ENCODE results near the gene UTP25.
"Not testable (repeated sequence)": the region's sequence is repeated elsewhere in the genome, so short reads cannot be mapped to it uniquely, and the experiment has no call there.

The UTP25 gene

GRCh38 chr1:209876078-209876800, 48.5 kb downstream of the UTP25 start:
- FAIRE-seq: no peak

DNA sequence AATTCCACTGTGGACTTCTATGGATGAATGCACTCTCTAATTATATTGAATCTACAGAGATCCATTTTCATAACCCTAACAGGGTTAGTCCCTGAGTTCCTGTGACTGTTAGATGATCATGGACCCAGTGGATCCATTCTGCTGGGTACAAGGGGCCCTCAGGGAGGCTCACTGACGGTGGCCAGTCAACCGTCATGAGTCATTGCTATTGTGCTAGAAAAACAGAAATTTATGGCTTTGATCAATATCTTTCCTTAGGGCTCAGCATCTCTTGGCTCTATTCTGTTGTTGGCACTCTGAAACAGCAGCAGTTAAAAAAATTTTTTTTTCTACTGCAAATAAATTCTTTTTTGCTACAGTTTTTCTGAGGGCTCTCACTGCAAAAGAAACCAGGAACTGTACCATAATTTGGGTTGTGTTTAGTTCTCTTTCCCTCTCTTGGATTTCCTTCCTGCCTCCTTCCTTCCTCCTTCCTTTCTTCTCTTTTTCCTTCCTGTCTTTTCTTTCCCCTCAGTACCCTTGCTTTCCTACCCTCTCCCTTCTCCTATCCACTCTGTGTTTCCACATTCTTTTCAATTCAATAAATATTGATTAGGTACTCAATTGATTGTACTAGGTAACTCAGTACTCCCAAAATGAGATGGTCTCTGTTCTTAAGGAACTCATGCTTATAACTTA, 49.5 kb downstream of the UTP25 start:
- no peak for FAIRE-seq

DNA sequence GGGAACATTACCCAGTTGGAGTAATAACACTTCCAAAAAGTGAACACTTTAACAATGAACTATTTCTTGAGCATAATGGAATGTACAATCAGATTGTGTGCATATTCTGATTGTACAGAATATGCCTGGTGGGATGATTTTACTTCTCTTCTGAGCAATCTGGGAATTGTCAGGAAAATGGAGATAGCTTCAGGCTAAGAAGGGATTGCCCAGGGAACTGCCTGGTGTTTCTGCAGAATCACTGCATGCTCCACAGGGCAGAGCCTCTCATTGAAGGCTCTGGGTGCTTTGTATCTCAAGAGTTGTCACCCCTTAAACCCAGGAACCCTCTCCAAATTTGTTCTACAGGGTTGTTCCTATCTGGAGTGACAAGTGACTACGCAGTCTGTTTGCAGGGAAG, 51.2 kb downstream of the UTP25 start:
- FAIRE-seq: no peak

- peak; percentile 51 for FAIRE-seq
Measured at GRCh38 chr1:209879539-209879938, 51.8 kb downstream of the UTP25 start.

DNA sequence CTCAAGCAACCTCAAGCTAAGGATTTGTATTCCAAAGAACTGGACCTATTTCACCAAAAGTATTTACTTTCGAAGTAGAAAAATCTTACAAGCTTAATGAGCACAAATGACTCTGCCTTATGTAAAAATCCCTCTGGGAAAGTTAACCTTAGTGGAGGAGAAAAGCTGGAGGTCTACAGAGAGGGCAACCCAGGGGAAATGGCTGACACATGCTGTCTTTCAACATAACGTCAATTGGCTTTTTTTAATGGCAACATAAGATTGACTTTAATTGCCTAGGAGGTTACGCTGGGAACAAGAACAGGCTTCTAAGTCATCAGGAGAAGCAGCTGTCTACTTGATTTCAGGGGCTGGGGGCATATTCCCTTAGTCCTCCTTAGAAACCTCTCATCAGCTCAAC, 52.3 kb downstream of the UTP25 start:
- no peak for FAIRE-seq

GRCh38 chr1:209881619-209882018, 53.8 kb downstream of the UTP25 start:
- no peak for FAIRE-seq

DNA sequence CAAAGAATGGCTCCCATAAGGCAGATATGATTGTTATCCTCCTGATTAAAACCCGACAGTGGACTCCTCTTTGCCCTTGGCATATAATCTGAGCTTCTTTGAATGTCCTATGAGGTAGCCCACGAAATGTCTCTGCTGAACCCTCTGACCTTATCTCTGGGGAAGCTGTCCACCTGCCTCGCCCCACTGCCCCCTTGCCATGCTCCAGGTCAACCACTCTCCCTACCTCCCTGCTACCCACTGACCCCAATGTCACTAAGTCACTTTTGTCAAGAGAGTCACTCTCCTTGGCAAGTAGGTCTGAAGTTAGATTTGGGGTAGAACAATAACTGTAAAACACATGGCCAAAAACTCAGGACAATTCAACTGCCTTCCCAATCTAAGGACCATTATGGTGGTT, 54.5 kb downstream of the UTP25 start:
- no peak for FAIRE-seq

GRCh38 chr1:209882942-209883340, 55.2 kb downstream of the UTP25 start:
- FAIRE-seq: no peak

GRCh38 chr1:209883341-209883971, 55.7 kb downstream of the UTP25 start:
- peak; percentile 93 for FAIRE-seq

GRCh38 chr1:209884249-209884648, 56.5 kb downstream of the UTP25 start:
- FAIRE-seq: no peak

DNA sequence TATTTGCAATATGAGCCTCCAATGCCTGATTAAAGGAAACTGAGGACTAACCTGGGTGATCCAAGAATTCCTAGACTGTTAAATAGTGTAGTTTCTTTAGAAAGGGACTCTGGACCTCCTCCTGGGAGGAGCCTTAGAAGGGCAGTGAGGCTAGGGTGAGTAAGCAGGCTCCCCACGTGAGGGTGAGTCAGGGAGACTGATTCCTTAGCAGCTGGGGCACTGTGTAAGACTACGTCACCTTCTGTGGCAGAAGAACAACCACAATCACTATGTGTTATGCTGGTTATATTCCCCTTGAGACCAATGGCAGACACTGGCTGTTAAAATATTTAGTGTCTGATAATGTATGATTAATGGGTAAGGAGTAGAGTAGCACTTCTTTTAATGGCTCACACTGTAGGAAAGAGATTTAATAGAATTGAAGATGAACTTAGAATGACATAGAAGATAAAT, 56.9 kb downstream of the UTP25 start:
- peak; percentile 95 for FAIRE-seq

- no peak for FAIRE-seq
Measured at GRCh38 chr1:209885403-209886218, 57.8 kb downstream of the UTP25 start.

DNA sequence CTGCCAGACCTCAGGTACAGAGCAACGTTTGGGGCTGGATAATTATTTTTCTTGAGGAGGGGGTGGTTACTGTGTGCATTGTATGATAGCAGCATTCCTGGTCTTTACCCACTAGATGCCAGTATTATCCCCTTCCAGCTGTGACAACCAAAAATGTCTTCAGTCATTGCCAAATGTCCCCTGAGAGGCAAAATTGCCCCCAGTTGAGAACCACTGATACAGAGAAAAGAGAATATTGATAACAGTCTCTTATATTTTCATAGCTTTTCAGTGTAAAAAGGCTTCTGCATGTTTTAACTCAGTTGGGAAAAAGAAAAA, 58.4 kb downstream of the UTP25 start:
- FAIRE-seq: no peak

- not testable (repeated sequence) for FAIRE-seq
Measured at GRCh38 chr1:209888291-209889076, 60.7 kb downstream of the UTP25 start.

DNA sequence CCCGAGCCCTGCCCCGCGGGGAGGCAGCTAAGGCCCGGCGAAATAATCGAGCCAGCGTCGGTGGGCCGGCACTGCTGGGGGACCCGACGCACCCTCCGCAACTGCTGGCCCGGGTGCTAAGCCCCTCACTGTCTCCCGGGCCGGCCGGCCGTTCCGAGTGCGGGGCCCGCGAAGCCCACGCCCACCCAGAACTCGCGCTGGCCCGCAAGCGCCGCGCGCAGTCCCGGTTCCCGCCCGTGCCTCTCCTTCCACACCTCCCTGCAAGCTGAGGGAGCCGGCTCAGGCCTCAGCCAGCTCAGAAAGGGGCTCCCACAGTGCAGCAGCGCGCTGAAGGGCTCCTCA, 61.3 kb downstream of the UTP25 start:
- no peak for FAIRE-seq

DNA sequence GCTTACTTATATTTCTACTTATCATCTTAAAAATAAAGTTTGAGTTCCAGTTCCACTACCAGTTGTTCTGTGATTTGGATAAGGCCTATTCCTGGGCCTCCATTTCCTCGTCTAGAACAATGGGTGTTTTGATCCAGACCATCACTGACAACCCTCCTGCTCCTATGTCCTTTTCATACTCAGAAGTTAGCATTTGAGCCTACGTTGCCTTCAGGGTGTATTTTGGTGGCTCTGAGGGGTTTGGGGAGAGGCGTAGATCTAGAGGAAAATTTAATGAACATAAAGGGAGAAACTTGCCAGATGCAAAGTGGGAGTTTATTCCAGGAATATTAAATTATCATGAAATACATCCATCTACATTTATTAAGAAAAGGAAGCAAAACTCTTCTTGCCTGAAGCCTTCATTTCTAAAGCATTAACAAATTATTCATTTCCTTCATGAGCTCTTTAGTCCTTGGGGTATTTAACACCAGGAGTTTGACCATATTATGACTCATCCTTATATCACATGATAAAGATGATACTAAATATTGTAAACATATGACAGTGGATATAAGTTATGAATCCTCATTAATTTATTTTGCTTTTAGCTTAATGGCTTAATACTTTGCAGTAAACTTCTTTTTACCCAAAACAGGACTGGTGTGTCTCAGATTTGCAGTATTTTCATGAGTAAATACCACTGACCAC, 63.0 kb downstream of the UTP25 start:
- no peak for FAIRE-seq

DNA sequence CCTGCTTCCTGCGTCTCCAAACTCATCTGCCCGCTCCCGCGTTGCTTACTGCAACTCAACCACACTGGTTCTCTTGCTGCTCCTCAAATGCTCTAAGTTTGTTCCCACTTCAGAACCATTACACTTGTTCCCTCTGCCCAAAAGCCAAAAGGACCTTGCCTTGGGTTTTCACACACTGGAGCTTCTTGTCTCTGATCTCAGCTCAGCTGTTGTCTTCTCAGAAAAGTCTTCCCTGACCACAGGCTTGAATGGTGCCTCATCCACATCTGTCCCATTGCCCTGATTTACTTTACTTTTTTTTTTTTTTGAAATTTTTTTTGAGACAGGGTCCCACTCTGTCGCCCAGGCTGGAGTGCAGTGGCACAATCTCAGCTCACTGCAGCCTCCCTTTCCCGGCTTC, 66.0 kb downstream of the UTP25 start:
- FAIRE-seq: no peak

GRCh38 chr1:209895709-209896108, 67.9 kb downstream of the UTP25 start:
- no peak for FAIRE-seq

- FAIRE-seq: no peak
Measured at GRCh38 chr1:209896346-209896745, 68.6 kb downstream of the UTP25 start.

DNA sequence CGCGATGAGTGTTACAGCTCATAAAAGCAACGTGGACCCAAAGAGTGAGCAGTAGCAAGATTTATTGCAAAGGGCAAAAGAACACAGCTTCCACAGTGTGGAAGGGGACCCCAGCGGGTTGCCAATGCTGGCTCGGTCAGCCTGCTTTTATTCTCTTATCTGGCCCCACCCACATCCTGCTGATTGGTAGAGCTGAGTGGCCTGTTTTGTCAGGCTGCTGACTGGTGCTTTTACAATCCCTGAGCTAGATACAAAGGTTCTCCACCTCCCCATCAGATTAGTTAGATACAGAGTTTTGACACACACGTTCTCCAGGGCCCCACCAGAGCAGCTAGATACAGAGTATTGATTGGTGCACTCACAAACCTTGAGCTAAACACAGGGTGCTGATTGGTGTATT, 70.5 kb downstream of the UTP25 start:
- not testable (repeated sequence) for FAIRE-seq

DNA sequence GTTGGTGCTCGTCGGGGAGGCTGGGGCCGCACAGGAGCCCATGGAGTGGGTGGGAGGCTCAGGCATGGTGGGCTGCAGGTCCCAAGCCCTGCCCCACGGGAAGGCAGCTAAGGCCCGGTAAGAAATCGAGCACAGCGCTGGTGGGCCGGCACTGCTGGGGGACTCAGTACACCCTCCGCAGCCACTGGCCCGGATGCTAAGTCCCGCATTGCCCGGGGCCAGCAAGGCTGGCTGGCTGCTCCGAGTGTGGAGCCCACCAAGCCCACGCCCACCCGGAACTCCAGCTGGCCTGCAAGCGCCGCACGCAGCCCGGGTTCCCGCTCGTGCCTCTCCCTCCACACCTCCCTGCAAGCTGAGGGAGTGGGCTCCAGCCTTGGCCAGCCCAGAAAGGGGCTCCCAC, 71.1 kb downstream of the UTP25 start:
- FAIRE-seq: not testable (repeated sequence)

GRCh38 chr1:209899948-209900347, 72.2 kb downstream of the UTP25 start:
- no peak for FAIRE-seq

Measured in islet of Langerhans (tissue), 1 donor.